H9 (cell line): ENCODE data around the gene CST3. TPM values are rescaled to one million over a fixed set of nuclear protein-coding genes. Genes with fewer than 3 reads are reported as not detected.

Experiments used
- DNase-seq: peaks from one replicate; pipeline ENCODE4 v3.0.0-alpha.2; 2017
- H2AFZ ChIP-seq: one replicate; pipeline ENCODE4 v1.6.1; 2013; ENCODE audit warnings: mild to moderate bottlenecking, low read length, control low read depth, moderate library complexity
- H2AK5ac ChIP-seq: 2 replicates; pipeline ENCODE4 v1.6.1; 2013; ENCODE audit warnings: low read length, control low read depth, mixed read lengths; ENCODE audit not compliant: insufficient read length
- H2BK120ac ChIP-seq: one replicate; pipeline ENCODE4 v1.6.1; 2013; ENCODE audit warnings: low read depth, mild to moderate bottlenecking, low read length, control low read depth, inconsistent platforms; ENCODE audit not compliant: poor library complexity, severe bottlenecking
- H2BK12ac ChIP-seq: 2 replicates; pipeline ENCODE4 v1.6.1; 2013; ENCODE audit warnings: low read length, control low read depth, mixed read lengths, low read depth; ENCODE audit not compliant: insufficient read length
- H2BK15ac ChIP-seq: 2 replicates; pipeline ENCODE4 v1.6.1; 2013; ENCODE audit warnings: low read depth, low read length, control low read depth
- H2BK20ac ChIP-seq: one replicate; pipeline ENCODE4 v1.6.1; 2013; ENCODE audit warnings: low read depth, mild to moderate bottlenecking, low read length, control low read depth, inconsistent platforms; ENCODE audit not compliant: poor library complexity, severe bottlenecking
- H2BK5ac ChIP-seq: 2 replicates; pipeline ENCODE4 v1.6.1; 2013; ENCODE audit warnings: low read length, control low read depth, mixed read lengths; ENCODE audit not compliant: insufficient read length
- H3K14ac ChIP-seq: 2 replicates; pipeline ENCODE4 v1.6.1; 2013; ENCODE audit warnings: low read length, control low read depth; ENCODE audit not compliant: insufficient read depth
- H3K18ac ChIP-seq: 2 replicates; pipeline ENCODE4 v1.6.1; 2013; ENCODE audit warnings: low read depth, mild to moderate bottlenecking, mixed read lengths, low read length, control low read depth; ENCODE audit not compliant: insufficient read length
- H3K23ac ChIP-seq: 2 replicates; pipeline ENCODE4 v1.6.1; 2013; ENCODE audit warnings: low read length, control low read depth, mixed read lengths, low read depth; ENCODE audit not compliant: insufficient read length
- H3K23me2 ChIP-seq: 2 replicates; pipeline ENCODE4 v1.6.1; 2013; ENCODE audit warnings: low read depth, mild to moderate bottlenecking, mixed read lengths, low read length, control low read depth; ENCODE audit not compliant: insufficient read length, poor library complexity, severe bottlenecking
- H3K27ac ChIP-seq: 2 replicates; pipeline ENCODE4 v1.5.1; 2013; ENCODE audit warnings: low read length, control low read depth, mixed read lengths, low read depth; ENCODE audit not compliant: insufficient read length
- H3K27me3 ChIP-seq: 2 replicates; pipeline ENCODE4 v1.6.1; 2013; ENCODE audit warnings: low read length, control low read depth, inconsistent platforms; ENCODE audit not compliant: insufficient read depth
- H3K4ac ChIP-seq: 2 replicates; pipeline ENCODE4 v1.6.1; 2013; ENCODE audit warnings: low read depth, mild to moderate bottlenecking, control low read depth, inconsistent platforms, low read length, moderate library complexity
- H3K4me1 ChIP-seq: 2 replicates; pipeline ENCODE4 v1.6.1; 2013; ENCODE audit warnings: low read length, control low read depth, inconsistent platforms; ENCODE audit not compliant: insufficient read depth
- H3K4me2 ChIP-seq: 2 replicates; pipeline ENCODE4 v1.6.1; 2013; ENCODE audit warnings: low read length, control low read depth, mixed read lengths; ENCODE audit not compliant: insufficient read length, insufficient read depth
- H3K56ac ChIP-seq: 2 replicates; pipeline ENCODE4 v1.6.1; 2013; ENCODE audit warnings: low read depth, mild to moderate bottlenecking, mixed read lengths, low read length, control low read depth; ENCODE audit not compliant: insufficient read length
- H3K79me1 ChIP-seq: 2 replicates; pipeline ENCODE4 v1.6.1; 2013; ENCODE audit warnings: low read depth, mild to moderate bottlenecking, moderate library complexity, low read length, control low read depth, inconsistent platforms; ENCODE audit not compliant: insufficient read depth, poor library complexity, severe bottlenecking
- H3K79me2 ChIP-seq: 2 replicates; pipeline ENCODE4 v1.6.1; 2013; ENCODE audit warnings: low read length, control low read depth, inconsistent platforms; ENCODE audit not compliant: insufficient read depth
- H3K9ac ChIP-seq: 2 replicates; pipeline ENCODE4 v1.6.1; 2013; ENCODE audit warnings: low read length, control low read depth, mixed read lengths; ENCODE audit not compliant: insufficient read length; ENCODE audit errors: extremely low read depth
- H3K9me3 ChIP-seq: one replicate; pipeline ENCODE4 v1.6.1; 2013; ENCODE audit warnings: low read depth, low read length, inconsistent platforms; ENCODE audit not compliant: control insufficient read depth
- H3T11ph ChIP-seq: one replicate; pipeline ENCODE4 v1.6.1; 2013; ENCODE audit warnings: mild to moderate bottlenecking, low read length, control low read depth, inconsistent platforms
- H4K20me1 ChIP-seq: one replicate; pipeline ENCODE4 v1.6.1; 2013; ENCODE audit not compliant: control insufficient read depth, insufficient read length, insufficient read depth
- H4K5ac ChIP-seq: 2 replicates; pipeline ENCODE4 v1.6.1; 2013; ENCODE audit warnings: low read depth, mild to moderate bottlenecking, mixed read lengths, low read length, control low read depth; ENCODE audit not compliant: insufficient read length
- H4K8ac ChIP-seq: replicated peaks from 2 replicates; pipeline ENCODE4 v1.6.1; 2013; ENCODE audit warnings: low read length, control low read depth, mixed read lengths, low read depth; ENCODE audit not compliant: insufficient read length
- H4K91ac ChIP-seq: 2 replicates; pipeline ENCODE4 v1.6.1; 2013; ENCODE audit warnings: low read depth, mild to moderate bottlenecking, moderate library complexity, mixed read lengths, low read length, control low read depth; ENCODE audit not compliant: insufficient read length
- H3K27ac Mint-ChIP-seq, 3 experiments: 2 replicates in 2 of 3; 3 replicates in 1 of 3; pipeline ENCODE4 v1.8.0; 2020 to 2021; ENCODE audit warnings: mixed read lengths in 3 of 3, mild to moderate bottlenecking in 1 of 3, moderate library complexity in 1 of 3
- H3K27me3 Mint-ChIP-seq: 2 replicates; pipeline ENCODE4 v1.8.0; 2021; ENCODE audit warnings: low read depth, mild to moderate bottlenecking, moderate library complexity, mixed read lengths
- H3K36me3 Mint-ChIP-seq, 3 experiments: 2 replicates in 2 of 3; 3 replicates in 1 of 3; pipeline ENCODE4 v1.8.0; 2020 to 2021; ENCODE audit warnings: low read depth in 3 of 3, mixed read lengths in 3 of 3; ENCODE audit not compliant: insufficient read depth in 1 of 3
- H3K4me1 Mint-ChIP-seq, 2 experiments: 2 replicates each; pipeline ENCODE4 v1.8.0; 2020; ENCODE audit warnings: mixed read lengths in 2 of 2
- H3K4me3 Mint-ChIP-seq, 2 experiments: 2 replicates in 1 of 2; 3 replicates in 1 of 2; pipeline ENCODE4 v1.8.0; 2020 to 2021; ENCODE audit warnings: mild to moderate bottlenecking in 2 of 2, mixed read lengths in 2 of 2, moderate library complexity in 1 of 2
- H3K9me3 Mint-ChIP-seq, 2 experiments: 2 replicates in 1 of 2; 3 replicates in 1 of 2; pipeline ENCODE4 v1.8.0; 2020; ENCODE audit warnings: mild to moderate bottlenecking in 2 of 2, mixed read lengths in 2 of 2, moderate library complexity in 1 of 2
- CTCF ChIP-seq: fragments of 200-600 bp; sonication (generic); conservative IDR thresholded peaks from 3 replicates; pipeline ENCODE4 v1.8.0; 2021; ENCODE audit warnings: antibody characterized with exemption, mild to moderate bottlenecking
- WGBS: extraction: QIAGEN DNeasy Blood & Tissue Kit; methylation state at CpG from one replicate; pipeline ENCODE4 v1.1.7; 2013; ENCODE audit warnings: missing lambda C conversion rate, low lambda C conversion rate, mixed read lengths; ENCODE audit not compliant: insufficient read length; ENCODE audit errors: extremely low coverage; 5-methylcytosine and 5-hydroxymethylcytosine counted together
- total RNA-seq: library from RNA; stranded (reverse); gene quantifications from 2 replicates; pipeline ENCODE4 v1.2.1, GENCODE V29; 2021

Gene CST3
- total RNA-seq, 1 experiment from 2014 or later: 77.2 TPM

DNA sequence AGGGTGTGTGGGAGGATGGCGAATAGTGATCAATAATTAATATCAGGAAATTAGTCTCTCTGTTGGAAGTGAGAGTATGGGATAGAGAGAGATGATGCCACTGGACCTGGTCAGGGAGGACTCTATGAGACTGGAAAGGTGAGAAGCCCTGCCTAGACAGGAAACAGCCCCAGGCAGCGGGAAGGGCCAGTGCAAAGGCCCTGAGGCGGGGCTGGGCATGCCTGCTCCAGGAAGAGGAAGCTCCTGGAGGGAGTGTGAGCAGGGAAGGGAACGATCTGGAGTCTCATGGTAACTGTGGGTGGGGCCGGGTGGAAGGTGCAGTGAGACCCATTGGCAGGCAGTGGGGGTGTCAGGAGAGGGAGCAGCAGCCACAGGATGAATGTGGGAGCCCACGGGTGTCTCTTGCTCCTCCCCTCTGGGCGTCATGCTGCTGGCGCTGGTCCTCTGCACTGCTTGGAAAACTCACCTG, 1.8 kb upstream of the CST3 start:
- no peak overlapping the region for H3K27ac Mint-ChIP-seq
- no peak for TF ChIP-seq CTCF
- no CpG with 5 or more reads among the region's 8 CpGs for WGBS

More for the DNA sequence above, 1.8 kb upstream of the CST3 start:
- Histone ChIP-seq H3K27me3 (no peaks in the 10 kb centered on the region), H4K91ac (no peak overlapping the region), H2AFZ (no peak overlapping the region), H4K20me1 (no peaks in the 10 kb centered on the region), H3T11ph (no peak overlapping the region), H3K9ac (no peak overlapping the region), H3K23me2 (peaks cover 6% of the 10 kb centered on the region), H2BK20ac (no peak overlapping the region), H3K4me2 (no peak overlapping the region), H3K18ac (no peak overlapping the region), H4K8ac (no peak overlapping the region), H3K4ac (no peak overlapping the region), H2AK5ac (no peak overlapping the region), H3K56ac (no peak overlapping the region), H3K9me3 (no peaks in the 10 kb centered on the region), H3K79me2 (no peaks in the 10 kb centered on the region), H2BK120ac (no peak overlapping the region), H2BK12ac (no peak overlapping the region), H2BK15ac (no peak overlapping the region), H3K79me1 (no peaks in the 10 kb centered on the region), H3K23ac (no peak overlapping the region), H3K27ac (no peak overlapping the region), H2BK5ac (no peak overlapping the region), H3K14ac (no peak overlapping the region), H3K4me1 (peaks cover 6% of the 10 kb centered on the region; the same call in 1 of the 2 replicates), H4K5ac (no peak overlapping the region)
- Mint-ChIP-seq H3K27me3 (peaks cover 14% of the 10 kb centered on the region), H3K4me3 (no peak overlapping the region; a peak in 1 of 5 replicates), H3K36me3 (peaks cover 0 to 6% (median 2%) of the 10 kb centered on the region in 3 experiments; a peak in 5 of 7 replicates), H3K4me1 (peaks cover 27 to 29% of the 10 kb centered on the region in 2 experiments), H3K9me3 (no peaks in the 10 kb centered on the region; a peak in 1 of 5 replicates)
- DNase-seq: no peak
